SIG-M5 (cell line): Measurements from ENCODE around the gene NEMP2.

ENCODE experiments used
- DNase-seq: peaks from one replicate; lab custom pipeline; 2025; lab: John Stamatoyannopoulos, UW

Gene NEMP2

GRCh38 chr2:190554357-190555006 lies 20.0 kb upstream of the NEMP2 start:
- no peak for DNase-seq

- no peak for DNase-seq
Measured at GRCh38 chr2:190553254-190553653, 18.7 kb upstream of the NEMP2 start.

- peak; percentile 88 for DNase-seq
Measured at GRCh38 chr2:190551928-190552327, 17.4 kb upstream of the NEMP2 start.

GRCh38 chr2:190550137-190550536 lies 15.6 kb upstream of the NEMP2 start:
- no peak for DNase-seq

GRCh38 chr2:190547886-190548285 lies 13.4 kb upstream of the NEMP2 start:
- DNase-seq, result no peak

- DNase-seq, result no peak
Measured at GRCh38 chr2:190546734-190547133, 12.2 kb upstream of the NEMP2 start.

GRCh38 chr2:190545555-190546385 lies 11.2 kb upstream of the NEMP2 start:
- DNase-seq, result no peak

- DNase-seq, result no peak
Measured at GRCh38 chr2:190545093-190545492, 10.6 kb upstream of the NEMP2 start.

- DNase-seq, result no peak
Measured at GRCh38 chr2:190540048-190540447, 5.5 kb upstream of the NEMP2 start.

- DNase-seq, result no peak
Measured at GRCh38 chr2:190538201-190538600, 3.7 kb upstream of the NEMP2 start.

- no peak for DNase-seq
Measured at GRCh38 chr2:190537765-190538164, 3.2 kb upstream of the NEMP2 start.

- DNase-seq, result no peak
Measured at GRCh38 chr2:190535586-190535985, 1.1 kb upstream of the NEMP2 start.

GRCh38 chr2:190535121-190535439 lies 558 bp upstream of the NEMP2 start:
- no peak for DNase-seq

- no peak for DNase-seq
Measured at GRCh38 chr2:190533968-190534309, 583 bp downstream of the NEMP2 start.

GRCh38 chr2:190533175-190533967 lies 1.2 kb downstream of the NEMP2 start:
- DNase-seq, result no peak

- no peak for DNase-seq
Measured at GRCh38 chr2:190532581-190532980, 1.9 kb downstream of the NEMP2 start.

- DNase-seq, result no peak
Measured at GRCh38 chr2:190530248-190530900, 4.1 kb downstream of the NEMP2 start.

GRCh38 chr2:190529486-190530247 lies 4.9 kb downstream of the NEMP2 start:
- DNase-seq, result no peak

GRCh38 chr2:190528521-190529001 lies 6.0 kb downstream of the NEMP2 start:
- no peak for DNase-seq

GRCh38 chr2:190527918-190528317 lies 6.6 kb downstream of the NEMP2 start:
- no peak for DNase-seq

- DNase-seq, result no peak
Measured at GRCh38 chr2:190527214-190527613, 7.3 kb downstream of the NEMP2 start.
